Renal pelvis (tissue), 4 donors: ENCODE measurements around the gene ASAP2. TPM values are rescaled to one million over a fixed set of nuclear protein-coding genes. Genes with fewer than 3 reads are reported as not detected.

Experiments used
- DNase-seq: peaks from one replicate; pipeline ENCODE4 v3.0.0-alpha.2; 2013
- polyA plus RNA-seq, 3 donors: library from polyadenylated mRNA; unstranded; fragments of 120-200 nt; gene quantifications; one replicate each; pipeline ENCODE4 v1.2.1, GENCODE V29; 2013; ENCODE audit not compliant: insufficient read length in 3 of 3

The ASAP2 gene
- polyA plus RNA-seq, 3 donors, result 53.4 to 64.2 (median 57.3) TPM

DNA sequence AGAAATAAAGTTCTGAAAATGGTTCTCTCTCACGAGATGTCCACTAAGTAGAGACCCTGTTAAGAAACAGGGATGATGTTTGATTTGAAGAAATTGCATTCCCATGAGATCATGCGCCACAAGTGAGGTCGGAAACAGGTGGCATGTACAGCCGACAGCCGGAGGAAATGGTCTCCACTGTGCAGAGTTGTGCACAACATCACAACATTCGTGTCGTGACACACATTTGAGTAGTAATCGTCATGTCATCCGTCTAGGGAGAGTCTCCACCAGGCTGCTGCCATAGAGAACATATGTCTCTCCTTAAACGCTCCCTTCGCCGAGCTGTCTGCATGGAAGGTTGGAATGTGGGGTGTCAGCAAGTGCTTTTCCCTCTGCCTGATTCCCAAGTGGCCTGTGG is 84.7 kb downstream of the ASAP2 start:
- no peak for DNase-seq

DNA sequence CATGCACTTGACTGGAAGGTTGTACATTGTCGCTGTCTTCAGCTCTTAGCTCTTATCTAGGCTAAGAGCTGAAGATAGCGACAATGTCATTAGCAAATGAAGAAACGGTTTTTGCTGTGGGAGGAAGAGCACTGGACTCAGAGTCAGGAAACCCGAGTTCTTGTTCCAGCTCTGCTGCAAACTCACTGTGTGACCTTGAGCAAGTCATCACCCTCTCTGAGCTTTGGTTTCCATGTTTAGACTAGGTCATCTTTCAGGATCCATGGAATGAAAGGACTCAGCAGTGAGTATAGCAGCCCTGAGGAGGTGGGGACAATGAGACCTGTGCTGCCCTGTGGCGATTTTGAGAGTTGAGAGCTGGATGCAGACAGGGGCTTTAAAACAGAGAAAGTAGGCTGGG is 85.3 kb downstream of the ASAP2 start:
- DNase-seq, result no peak

DNA sequence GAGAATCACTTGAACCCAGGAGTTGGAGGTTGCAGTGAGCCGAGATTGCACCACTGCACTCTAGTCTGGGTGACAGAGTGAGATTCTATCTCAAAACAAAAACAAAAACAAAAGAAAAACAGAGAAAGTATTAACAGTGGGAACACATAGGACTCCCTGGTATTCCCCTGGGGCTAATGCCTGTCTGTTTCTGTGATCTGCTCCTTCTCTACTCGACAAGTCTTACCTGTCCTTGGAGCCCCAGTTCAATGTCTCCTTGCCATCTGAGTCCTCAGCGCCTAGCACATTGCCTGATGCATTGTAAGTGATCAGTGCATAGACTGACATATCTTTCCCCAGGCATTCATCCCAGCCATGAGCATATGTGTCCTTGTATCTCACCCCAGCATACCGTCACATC is 85.8 kb downstream of the ASAP2 start:
- no peak for DNase-seq

DNA sequence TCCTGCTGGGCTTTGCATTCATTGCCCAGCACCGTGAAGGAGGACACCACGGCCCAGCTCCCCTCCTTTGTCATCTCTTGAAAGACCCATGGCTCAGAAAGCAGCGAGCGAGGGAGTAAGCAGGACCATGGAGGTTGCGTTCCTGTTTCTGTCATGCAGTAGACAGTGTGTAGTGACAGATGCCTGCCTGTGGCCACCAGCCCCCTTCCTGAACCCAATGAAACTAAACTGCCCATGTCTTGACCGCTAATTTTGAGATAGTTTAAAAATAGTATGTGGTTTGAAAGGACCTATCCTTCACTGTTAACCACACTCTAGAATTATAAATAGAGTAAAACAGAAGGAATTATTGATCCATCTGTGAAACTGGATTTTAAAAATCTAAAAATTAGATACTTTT is 88.2 kb downstream of the ASAP2 start:
- no peak for DNase-seq

DNA sequence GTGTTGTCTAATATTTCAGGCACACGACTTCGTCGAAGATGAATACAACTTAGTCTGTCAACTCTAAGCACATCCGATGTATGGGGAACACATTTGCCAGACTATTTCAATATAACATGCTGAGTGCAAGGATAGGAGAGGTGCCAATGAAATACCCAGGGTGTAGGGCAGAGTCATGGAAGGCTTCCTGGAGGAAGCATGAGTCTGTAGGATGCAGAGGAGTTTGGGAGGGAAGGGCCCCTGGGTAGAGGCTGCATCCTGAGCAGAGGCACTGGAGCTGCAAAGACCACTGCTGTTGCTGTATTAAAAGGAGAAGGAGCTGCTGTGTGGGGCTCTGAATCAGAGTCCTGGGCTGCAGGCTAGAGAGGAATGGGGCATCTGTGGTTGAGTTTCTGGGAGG is 89.9 kb downstream of the ASAP2 start:
- no peak for DNase-seq

DNA sequence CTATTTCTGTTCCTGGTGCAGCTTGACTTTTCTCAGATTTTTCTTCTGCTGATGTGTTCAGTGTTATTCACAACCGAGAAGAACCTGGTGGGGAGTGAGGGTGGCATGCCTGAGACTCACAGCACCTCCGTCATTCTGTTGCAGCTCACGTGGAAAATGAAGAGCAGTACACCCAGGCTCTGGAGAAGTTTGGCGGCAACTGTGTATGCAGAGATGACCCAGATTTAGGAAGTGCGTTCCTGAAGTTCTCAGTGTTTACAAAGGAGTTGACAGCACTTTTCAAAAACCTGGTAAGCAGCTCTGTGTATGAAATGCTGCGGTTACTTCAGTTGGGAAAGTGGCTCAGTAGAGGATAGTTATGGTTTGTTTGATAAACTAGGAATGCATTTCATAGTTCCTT is 90.5 kb downstream of the ASAP2 start:
- DNase-seq, result no peak

DNA sequence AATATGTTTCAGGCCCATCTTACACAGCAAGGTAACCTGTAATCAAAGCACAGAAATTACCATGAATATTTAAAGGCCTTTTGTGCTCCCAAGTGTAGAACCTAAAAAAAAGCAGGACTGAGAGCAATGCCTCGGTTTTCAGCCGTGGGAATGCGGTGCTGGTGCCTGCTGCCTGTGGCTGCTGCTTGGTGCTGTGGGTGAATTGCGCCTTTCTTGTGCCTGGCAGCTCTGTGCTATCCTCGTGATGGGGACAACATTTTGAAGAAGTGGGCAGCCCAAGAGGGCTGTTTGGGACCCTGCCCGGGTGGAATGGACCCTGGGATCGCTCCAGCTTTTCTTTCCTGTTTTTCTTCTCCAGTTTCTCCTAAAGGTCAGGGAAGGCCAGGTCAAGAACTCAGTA is 91.2 kb downstream of the ASAP2 start:
- DNase-seq, result no peak

DNA sequence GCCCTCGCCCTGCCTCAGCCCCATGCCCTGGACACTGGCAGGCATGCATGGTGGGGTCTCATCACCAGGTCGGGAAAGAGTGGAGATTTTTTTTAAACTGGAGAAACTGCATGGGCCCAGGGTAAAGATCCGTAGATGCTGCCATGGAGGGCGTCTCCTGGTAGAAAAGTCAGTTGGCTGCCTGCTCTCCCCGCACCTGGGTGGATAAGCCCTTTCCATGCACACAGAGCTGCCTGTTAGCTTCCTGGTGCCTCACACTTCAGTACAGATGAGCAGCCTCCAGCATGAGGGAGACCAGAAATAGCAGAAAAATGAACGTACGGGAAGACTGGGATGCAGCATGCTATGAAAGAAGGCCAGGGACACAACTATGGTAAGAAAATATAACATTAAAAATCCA is 92.0 kb downstream of the ASAP2 start:
- DNase-seq, result no peak

DNA sequence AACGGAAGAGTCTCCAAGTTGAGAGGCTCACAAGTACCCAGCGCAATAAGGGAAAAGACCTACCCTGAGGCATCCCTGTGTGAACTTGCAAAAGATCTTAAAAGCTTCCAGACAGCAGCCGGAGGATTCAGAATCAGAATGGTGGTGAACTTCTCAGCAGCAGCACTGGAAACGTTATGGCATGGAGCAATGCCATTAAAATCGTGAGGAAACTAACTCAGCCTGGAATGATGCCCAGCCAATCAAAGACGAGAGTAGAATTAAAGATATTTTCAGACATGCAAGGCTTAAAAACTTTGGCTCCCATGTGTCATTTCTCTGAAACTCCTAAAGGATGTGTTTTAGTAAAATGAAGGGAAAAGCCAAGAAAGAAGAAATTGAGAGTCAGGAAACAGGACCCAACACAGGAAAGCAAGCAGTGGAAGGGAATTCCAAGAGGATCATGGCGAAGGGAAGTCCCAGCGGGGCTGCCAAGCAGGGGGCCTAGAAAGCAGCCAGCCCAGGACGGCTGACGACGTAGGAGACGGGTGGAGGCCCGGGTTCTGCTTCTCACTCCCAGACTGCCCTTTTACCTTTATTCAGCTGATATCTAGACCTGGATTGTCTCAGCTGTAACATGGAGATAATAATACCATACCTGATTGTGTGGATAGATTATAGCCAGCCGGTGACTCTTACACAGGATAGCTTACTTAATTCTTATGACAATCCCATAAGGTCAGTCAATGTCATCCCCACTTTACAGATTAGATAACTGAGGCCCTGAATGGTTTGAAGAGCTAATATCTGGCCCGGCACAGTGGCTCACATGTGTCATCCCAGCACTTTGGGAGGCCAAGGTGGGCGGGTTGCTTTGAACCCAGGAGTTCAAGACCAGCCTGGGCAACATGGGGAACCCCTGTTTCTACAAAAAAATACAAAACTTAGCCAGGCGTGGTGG is 92.8 kb downstream of the ASAP2 start:
- no peak for DNase-seq

DNA sequence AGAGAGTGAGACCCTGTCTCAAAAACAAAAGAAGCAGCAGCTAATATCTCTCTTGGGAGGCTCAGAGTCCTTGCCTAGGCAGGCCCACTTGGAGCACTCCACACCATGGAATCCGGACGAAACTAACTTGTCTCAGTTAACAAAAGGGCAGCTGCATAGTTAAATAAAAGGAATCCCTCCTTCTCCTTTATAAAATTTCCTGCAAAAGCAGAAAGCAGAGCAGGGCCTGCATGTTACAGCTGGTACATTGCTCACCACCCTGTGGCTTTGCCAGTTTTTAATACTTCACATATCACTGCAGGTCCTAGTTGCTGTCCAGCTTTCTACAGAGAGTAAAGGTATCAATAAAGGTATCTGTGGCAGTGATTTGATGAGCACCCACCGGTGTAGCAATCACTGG is 93.6 kb downstream of the ASAP2 start:
- DNase-seq, result no peak

DNA sequence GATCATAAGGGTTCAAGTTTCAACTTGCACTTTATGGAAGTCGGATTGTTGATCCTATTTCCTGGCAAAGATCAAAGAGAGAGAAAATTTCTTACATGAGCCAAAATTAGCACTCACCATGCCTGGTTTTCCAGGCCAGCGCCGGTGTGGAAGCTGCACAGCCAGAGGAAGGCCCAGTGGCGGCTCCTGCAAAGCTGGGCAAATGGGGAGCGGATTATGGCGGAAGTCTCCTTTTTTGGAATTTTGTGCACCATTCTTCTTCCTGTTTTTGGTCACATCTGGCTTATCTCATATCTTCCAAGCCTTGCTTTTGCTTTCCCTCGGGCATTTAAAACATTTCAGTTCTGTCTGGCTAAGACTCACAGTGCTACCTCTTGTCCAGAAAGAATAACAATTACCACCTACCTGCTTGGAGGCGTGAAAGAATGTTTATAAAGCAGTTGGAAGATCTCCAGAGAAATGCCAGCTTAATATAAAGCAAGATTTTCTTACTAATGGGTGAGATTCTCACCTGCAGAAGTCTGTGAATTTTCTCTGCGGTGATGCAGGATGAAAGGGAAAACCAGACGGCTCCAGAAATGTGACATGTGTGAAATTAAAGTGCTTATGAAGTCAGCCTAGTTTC is 94.3 kb downstream of the ASAP2 start:
- no peak for DNase-seq

DNA sequence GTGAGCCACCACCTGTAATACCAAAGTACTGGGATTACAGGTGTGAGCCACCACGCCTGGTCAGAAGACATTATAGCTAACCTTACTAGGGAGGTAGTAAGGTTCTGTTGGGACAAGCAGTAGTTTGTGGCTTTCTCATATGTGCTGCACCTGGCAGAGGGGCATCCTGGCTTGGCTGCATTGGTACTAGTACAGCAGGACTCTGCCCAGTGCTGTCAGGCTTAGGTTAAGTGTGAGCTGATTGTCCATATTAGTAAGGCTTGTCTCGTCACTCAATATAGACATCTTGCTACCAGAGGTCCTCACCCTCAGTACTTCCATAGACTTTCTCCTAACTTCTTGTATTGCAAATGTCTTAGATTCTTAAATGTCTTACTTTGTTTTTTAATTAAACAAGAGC is 96.1 kb downstream of the ASAP2 start:
- no peak for DNase-seq

DNA sequence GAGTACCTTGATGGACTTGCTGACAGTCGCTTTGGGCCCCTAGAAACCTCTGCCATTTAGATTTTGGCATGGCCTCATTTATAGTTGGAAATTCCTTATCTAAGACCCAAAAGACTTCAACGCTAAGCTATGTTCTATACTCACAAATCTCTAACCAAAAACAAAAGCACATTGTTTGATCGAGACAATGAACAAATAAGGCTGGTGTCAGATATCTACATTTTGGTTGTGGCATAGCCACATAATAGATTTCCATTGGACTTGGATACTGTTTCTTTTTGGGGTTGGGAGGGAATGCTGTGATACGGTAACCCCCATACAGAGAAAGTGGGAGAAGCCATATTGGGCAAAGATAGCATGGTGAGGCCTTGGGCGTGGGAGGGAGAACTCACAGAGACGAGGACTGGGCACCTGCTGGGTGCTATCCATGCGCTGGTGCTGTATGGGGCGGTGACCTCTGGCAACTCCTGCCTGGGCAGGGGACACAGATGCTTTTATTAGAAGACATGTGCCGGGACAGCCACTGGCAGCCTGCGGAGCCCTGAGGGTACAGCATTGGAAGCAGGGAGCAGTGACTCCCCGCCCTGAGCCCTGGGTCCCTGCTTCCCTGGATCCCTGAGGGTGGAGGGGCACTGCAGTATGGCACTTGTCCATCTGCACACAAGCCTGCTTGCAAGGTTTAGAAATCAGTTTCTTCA is 97.1 kb downstream of the ASAP2 start:
- no peak for DNase-seq

DNA sequence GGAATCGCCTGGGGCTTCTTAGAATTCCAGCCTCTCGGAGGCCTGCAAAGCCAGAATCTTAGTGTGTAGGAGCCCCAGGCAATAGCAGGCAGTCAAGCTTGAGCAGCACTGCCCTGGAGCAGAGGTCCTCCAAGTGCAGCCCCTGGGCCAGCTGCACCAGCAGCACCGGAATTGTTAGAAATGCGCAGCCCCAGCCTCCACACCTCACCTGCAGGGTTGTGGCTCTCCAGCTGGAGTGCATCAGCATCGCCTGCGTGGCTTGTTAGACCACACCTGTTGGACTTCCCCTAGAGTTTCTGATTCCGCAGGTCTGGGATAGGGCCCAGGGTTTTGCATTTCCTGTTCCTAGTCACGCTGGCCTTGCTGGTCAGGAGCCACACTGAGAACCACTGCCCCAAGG is 100.3 kb downstream of the ASAP2 start:
- no peak for DNase-seq

DNA sequence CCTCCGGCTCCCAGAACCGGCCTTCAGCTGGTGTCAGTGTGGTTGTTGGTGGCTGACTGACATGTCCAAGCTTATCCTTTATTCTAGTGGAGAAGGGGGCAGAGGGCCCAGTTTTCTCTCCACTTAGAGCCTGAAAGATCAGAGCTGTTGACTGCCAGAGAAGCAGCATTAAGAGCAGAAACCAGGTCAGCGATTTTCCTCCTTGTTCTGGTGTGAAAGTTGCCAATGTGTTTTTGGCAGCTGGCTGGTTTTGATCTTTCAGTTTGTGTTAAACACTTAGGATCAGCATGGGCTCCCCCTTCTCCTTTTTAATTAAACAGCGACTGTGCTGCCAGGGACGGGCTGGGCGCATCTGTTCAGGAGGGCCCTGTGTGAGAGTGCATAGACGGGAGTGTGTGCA is 100.9 kb downstream of the ASAP2 start:
- DNase-seq, result no peak

DNA sequence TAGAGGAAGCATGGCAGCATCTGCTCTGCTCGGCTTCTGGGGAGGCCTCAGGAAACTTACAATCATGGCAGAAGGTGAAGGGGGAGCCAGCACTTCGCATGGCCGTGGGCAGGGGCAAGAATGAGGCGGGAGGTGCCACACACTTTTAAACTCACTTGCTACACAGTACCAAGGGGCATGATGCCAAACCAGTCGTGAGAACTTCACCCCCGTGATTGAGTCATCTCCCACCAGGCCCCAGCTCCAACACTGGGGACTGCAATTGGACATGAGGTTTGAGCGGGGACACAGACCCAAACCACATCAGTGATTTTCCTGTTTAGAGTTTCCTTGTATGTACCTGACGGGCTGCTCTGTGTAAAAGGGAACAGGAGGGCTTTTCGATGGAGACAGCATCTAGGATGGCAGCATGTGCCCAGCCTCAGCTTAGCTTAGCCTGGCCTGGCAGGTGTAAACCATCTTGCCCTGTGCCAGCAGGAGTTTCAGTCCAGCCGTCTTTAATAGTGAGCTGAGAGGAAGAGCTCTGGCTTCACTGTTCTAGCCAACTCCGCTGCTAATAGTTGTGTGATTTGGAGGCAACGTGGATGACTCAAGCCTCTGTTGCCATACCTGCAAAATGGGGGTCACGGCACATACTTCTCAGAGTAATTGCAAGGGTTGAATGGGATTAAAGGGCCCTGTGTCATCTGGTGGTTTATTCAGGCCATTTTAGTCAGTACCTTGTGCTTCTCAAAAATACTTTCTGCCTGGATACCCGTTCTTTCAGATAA is 101.8 kb downstream of the ASAP2 start:
- DNase-seq, result no peak

DNA sequence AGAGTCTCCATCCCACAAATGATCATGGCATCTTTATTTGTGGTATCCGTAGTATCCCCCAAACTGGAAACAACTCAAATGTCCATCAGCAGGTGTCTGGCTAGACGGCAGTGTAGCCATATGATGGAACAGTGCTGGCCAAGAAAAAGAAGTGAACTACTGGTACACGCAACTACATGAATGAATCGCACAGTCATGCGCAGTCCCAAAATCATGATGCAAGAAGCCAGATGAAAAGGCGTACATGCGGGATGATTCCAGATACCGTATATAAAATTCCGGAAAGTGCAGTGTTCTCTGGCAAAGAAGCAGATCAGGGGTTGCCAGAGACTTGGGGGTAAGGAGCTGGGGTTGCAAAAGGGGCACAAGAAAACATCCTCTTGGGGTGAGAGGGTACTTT is 102.5 kb downstream of the ASAP2 start:
- DNase-seq, result no peak

DNA sequence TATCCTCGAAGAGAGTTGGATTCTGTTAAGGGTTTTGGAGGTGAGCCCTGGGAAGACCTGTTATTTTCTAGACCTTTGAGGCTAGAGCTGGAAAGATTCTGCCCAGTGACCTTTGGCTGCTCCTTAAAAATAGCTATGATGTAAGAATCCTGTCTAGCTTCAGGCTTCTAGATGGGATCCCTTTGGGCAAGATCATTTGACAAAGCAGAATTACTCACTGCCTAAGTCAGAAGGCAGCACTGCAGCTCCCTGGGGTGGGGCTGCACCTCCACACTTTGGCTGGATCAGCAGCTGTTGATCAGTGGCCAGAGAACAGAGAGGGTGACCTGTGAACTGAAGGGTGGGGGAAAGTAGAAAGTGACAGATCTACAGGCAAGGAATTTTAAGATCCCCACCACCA is 103.8 kb downstream of the ASAP2 start:
- no peak for DNase-seq

DNA sequence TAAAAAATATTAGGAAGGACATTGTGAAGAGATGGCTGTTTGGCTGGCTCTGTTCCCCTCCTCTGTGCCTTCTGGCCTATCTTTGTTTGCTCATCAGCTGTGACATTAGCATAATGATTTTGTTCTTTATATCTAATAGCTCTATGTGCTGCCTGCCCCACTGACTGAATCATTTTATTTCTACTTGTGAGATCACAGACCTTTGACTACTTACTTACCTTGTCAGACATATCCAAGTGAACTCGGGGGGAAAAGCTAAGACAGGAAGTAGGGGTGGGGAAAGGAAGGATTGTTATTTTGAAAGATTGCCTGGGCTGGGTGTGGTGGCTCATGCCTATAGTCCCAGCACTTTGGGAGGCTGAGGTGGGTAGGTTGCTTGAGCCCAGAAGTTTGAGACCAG is 104.2 kb downstream of the ASAP2 start:
- DNase-seq, result no peak

DNA sequence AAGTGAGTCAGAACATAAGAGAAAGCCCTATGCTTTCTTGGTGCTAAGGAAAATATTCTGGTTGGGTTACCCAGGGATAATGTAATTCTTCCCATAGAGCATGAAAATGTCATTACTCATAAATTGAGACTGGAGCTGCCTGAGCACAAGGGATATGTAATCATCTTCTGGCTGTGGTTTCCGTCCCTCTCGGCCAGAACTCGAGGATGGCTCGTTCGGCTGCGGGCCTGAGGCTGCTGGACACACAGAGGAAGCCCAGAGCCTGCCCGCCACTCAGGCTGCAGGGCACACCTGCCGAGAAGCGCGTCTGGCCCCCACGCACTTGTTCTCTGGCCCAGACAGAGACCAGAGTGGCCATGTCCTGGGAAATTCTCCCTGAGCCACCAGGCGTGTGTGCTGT is 104.9 kb downstream of the ASAP2 start:
- no peak for DNase-seq

DNA sequence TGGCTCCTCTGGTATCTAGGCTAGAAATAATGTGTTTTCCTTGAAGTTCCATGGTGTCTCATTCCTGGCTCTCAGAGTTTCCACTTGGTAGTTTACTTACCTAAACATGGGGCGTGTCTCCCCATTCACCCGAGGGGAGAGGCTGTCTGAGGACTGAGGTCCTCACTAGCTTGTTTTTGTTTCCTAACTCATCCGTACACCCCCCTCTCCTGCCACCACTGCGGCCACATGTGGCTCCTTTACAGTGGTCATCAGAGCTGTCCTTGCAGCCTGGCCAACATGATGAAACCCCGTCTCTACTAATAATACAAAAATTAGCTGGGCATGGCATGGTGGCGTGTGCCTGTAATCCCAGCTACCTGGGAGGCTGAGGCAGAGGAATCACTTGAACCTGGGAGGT is 106.0 kb downstream of the ASAP2 start:
- no peak for DNase-seq

DNA sequence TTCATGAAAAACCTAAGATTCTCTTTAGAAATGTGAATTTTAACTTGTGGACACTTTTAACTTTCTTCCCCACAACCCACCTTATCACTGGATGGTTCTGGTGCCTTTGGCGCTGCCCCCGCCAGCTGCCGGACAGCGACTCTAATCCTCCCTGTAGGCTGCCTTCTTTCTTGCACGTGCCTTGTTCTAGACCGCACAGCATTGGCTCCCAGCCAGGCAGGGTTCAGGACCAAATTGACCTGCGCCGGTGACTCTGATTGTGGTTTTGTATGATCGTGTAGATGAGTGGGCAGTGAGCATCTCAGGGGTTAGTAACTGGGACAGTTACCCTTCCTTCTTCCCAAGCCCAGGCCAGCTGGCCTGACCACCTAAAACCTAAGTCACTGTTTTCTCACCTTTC is 106.8 kb downstream of the ASAP2 start:
- no peak for DNase-seq
